ENCODE results near the gene NDUFB2.
"Not testable (repeated sequence)": the region's sequence is repeated elsewhere in the genome, so short reads cannot be mapped to it uniquely, and the experiment has no call there.

The NDUFB2 gene

DNA sequence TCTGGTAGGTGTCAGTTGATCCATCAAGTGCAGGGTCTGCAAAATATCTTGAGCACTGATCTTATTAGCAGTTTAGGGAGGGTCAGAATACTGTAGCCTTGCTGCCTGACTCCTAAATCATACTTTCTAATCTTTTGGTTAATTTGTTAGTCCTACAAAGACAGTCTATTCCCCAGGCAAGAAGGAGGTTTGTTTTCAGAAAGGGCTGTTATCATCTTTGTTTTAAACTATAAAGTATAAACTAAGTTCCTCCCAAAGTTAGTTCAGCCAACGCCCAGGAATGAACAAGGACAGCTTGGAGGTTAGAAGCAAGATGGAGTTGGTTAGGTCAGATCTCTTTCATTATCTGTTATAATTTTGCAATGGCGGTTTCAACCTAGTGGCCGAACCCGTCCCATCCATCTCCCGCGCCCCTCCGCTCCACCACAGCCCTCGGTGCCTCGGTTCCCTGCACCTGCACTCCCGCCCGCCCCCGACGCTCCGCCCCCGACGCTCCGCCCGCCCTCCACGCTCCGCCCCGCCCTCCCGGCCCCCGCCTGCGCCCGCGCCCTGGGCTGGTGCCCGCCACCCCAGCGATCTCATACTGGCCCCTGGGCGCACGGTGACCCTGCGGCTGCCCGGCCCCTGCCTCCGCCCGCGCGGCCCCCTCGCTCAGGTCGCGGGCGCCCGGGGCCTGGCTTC, 24.0 kb upstream of the NDUFB2 start, which contains the start of gene ADCK2:
Gene ADCK2, plus strand, starts transcription at position 564 of the 681 bp plus-strand sequence. CDS start 386 bp downstream, outside the sequence.
- no peak for DNase-seq (ENCODE audit: low read depth in 2 of 2)

- DNase-seq (ENCODE audit: low read depth in 2 of 2), result no peak
Measured at GRCh38 chr7:140673063-140673773, 23.3 kb upstream of the NDUFB2 start.

GRCh38 chr7:140673774-140674155, 22.7 kb upstream of the NDUFB2 start:
- no peak for DNase-seq (ENCODE audit: low read depth in 2 of 2)

GRCh38 chr7:140674356-140674800, 22.1 kb upstream of the NDUFB2 start:
- no peak for DNase-seq (ENCODE audit: low read depth in 2 of 2)

- no peak for DNase-seq (ENCODE audit: low read depth in 2 of 2)
Measured at GRCh38 chr7:140674899-140675701, 21.4 kb upstream of the NDUFB2 start.

DNA sequence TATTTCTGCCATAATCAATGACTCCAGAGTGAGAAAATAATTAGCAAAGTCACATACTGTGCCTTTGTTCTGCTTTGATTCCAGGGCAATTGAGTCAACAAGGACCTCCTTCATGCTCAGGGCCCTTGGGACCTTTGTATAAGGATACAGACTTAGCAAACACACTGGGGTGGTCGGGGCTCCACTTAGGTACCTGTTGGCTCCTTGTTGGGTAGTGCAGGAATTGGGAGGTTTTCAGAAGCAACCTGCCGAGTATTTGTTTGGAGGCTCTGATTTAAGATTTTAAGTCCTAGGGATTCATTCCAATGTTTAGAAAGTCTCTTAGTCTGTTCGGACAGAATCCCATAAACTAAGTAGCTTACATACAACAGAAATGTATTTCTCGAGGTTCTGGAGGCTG, 20.8 kb upstream of the NDUFB2 start:
- no peak for DNase-seq (ENCODE audit: low read depth in 2 of 2)

- DNase-seq (ENCODE audit: low read depth in 2 of 2), result no peak
Measured at GRCh38 chr7:140676306-140676705, 20.2 kb upstream of the NDUFB2 start.

DNA sequence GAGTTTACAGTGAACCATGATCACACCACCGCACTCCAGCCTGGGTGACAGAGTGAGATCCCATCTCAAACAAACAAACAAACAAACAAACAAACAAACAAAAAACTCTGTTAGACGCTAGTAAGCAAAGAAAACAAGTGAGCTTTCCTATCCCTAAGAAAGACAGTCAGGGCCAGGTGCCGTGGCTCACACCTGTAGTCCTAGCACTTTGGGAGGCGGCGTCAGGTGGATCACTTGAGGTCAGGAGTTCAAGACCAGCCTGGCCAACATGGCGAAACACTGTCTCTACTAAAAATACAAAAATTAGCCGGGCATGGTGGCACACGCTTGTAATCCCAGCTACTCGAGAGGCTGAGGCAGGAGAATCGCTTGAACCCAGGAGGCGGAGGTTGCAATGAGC, 19.6 kb upstream of the NDUFB2 start:
- DNase-seq (ENCODE audit: low read depth in 2 of 2), result not testable (repeated sequence)

DNA sequence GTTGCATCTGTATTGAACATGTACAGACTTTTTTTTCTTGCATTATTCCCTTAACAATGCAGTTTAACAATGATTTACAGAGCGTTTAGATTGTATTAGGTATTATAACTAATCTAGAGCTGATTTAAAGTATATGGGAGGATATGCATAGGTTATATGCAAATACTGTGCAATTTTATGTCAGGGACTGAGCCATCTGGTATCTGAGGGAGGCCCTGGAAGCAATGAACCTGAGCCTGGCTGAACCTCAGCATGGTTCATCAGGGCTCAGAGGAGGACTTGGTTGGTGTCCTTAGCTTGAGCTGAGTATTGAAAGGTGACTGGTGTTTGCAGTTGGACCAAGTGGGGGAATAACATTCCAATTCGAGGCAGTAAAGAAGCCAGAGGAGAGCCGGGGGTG, 19.0 kb upstream of the NDUFB2 start:
- no peak for DNase-seq (ENCODE audit: low read depth in 2 of 2)

DNA sequence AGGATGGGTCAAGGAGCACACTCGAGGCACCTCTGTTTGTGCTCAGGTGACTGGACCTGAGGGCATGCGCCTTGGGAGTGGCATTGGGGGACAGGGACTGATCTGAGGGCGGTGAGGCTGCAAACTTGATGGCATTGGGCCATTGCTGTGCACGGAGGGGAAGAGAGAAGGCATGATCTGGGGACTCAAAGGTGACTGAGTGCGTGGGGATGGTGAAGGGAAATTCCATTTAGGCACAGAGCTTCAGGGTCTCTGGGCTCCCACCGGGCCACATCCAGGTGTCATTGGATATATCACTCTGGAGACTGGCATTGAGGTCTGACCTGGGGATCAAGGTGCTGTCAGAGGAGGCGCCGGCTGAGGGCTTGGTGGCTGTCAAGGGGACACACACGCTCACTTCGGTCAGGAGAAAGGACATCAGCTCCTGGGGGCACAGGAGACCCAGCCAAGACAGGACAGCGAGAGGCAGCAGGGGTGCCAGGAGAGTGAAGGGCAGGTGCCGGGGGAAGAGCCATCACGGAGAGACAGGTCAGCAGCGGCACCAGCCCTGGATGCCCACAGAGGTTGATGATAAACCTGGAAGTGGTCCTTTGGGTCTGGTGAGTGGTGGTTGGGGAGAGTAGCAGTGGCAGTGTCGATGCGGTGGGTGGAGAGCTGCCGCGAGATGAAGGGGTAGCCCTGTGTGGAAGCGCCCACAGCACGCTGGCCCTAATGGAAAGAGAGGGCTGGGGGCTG, 18.3 kb upstream of the NDUFB2 start:
- no peak for DNase-seq (ENCODE audit: low read depth in 2 of 2)

DNA sequence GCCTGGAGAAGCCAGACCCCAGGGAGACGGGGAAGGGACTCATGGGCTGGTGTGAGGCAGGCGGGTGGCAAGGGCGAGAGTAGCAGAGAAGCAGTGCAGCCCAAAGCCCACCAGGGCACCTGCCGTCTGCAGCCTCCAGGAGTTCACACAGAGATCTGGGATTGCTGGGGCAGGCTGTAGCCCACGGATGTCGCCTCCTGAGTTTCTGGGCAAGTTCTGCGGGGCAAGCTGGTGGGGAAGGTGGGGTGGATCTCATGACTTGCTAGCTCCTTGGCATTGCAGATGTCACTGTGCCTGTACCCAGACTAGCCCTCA, 17.7 kb upstream of the NDUFB2 start:
- DNase-seq (ENCODE audit: low read depth in 2 of 2), result no peak

DNA sequence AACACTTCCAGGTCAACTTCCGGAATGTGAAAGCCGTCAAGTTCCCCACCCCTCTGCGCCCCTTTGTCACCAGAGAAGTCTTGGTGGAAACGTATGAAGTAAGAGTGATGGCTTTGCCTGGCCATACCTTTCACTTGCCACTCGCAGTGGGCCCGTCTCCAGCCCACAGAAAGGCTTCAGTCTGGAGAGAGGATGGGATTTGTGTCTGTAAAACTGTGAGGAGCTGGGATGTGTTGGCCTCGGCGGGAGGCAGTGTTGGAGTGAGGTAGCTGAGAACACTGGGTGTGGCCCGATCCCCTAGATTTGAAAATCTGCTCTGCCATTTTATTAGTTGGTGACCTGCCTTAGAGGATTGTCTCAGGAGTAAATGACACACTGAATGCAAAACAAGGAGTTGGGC, 17.3 kb upstream of the NDUFB2 start:
- no peak for DNase-seq (ENCODE audit: low read depth in 2 of 2)

DNA sequence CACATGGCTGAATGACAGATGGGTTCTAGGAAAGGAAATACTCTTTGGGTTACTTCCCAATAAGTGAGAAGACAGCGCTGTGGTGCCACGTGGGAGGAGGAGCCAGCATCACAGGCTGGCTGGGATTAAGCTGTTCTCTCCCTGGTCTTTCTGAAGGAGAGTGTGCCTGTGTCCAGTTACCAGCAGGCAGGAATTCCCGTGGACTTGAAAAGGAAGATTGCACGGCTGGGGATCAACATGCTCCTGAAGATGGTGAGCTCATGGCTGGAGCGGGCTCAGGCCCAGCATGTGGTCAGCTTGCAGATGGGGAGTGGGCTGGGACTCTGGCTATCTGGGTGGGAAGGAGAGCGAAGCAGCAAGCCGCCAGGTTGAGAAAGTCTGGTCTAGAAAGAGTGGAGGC, 15.6 kb upstream of the NDUFB2 start:
- DNase-seq (ENCODE audit: low read depth in 2 of 2), result no peak

DNA sequence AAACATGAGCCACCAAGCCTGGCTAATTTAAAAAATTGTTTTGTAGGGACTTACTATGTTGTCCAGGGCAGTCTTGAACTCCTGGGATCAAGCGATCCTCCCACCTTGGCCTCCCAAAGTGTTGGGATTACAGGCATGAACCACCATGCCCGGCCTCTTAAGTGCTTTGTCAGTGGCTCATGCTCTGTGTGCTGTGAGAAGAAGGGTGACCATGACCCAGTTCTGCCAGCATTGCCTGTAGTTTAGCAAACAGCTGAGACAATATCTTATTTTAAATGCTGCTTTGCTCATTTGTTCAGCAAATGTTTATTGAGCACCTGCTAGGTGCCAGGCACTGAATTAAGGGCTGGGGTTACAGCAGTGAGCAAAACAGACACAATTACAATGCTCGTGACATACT, 14.7 kb upstream of the NDUFB2 start:
- no peak for DNase-seq (ENCODE audit: low read depth in 2 of 2)

GRCh38 chr7:140683657-140684056, 12.9 kb upstream of the NDUFB2 start:
- no peak for DNase-seq (ENCODE audit: low read depth in 2 of 2)

- no peak for DNase-seq (ENCODE audit: low read depth in 2 of 2)
Measured at GRCh38 chr7:140684066-140684950, 12.2 kb upstream of the NDUFB2 start.

DNA sequence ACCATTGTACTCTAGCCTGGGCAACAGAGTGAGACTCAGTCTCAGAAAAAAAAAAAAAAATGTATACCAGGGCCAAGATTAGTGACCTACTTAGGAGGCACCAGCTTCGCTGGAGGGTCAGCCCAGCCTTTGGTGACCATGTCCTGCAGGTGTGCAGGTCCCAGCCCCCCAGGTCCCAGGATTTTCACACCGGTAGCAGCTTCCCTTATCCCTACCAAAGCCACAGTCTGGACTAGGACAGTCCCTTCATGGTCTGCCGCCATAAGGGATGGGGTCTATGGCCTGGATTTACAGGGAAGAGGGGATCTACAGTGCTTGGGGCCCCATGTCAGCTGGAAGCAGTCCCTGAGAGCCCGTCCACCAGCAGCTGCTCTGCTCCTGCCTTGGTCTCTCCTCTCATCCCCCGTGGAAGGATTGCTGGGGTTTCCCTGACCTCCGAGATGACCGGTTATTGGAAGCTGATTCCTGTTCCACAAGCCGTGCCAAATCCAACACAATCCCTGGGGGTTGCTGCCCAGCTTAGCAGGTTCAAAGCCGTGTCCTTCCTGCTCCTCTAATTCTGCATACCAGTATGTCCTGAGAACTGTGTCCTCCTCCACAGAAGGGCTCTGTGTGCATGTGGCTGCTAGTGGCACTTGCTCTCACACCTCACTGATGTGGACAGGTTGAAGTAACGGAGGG, 11.0 kb upstream of the NDUFB2 start:
- no peak for DNase-seq (ENCODE audit: low read depth in 2 of 2)

DNA sequence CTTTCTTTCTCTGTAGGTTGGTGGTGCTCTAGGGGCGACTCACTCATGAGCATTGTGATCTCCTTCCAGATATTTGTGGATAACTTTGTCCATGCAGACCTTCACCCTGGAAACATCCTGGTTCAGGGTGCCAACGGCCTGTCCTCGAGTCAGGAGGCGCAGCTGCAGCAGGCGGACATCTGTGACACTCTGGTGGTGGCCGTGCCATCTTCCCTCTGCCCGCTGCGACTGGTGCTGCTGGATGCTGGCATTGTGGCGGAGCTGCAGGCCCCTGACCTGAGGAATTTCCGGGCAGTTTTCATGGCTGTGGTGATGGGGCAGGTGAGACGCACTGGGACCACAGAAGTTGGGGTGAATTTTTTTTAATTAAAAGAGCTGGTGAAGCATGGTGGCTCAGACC, 9.6 kb upstream of the NDUFB2 start:
- DNase-seq (ENCODE audit: low read depth in 2 of 2), result no peak

DNA sequence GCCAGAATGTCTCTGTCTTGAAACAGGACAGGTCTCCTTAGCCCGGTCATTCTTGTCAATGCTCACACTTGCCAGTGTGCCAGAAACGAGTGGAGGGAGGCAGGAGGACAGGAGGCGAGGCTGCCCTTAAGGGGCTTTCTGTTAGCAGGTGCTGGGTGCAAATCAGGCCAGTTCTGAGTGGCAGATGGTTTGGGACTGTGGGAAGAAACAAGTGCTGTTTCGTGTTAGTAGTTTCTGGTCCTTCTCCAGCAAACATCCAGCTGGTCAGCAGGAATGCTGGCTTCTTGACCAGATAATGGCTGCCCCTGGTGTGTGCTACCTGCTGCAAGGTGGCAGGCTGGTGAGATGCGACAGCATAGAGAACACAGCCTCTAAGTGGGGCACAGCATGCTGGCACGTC, 8.2 kb upstream of the NDUFB2 start:
- no peak for DNase-seq (ENCODE audit: low read depth in 2 of 2)
